Measurements from ENCODE around the gene FRMD5.

DNA sequence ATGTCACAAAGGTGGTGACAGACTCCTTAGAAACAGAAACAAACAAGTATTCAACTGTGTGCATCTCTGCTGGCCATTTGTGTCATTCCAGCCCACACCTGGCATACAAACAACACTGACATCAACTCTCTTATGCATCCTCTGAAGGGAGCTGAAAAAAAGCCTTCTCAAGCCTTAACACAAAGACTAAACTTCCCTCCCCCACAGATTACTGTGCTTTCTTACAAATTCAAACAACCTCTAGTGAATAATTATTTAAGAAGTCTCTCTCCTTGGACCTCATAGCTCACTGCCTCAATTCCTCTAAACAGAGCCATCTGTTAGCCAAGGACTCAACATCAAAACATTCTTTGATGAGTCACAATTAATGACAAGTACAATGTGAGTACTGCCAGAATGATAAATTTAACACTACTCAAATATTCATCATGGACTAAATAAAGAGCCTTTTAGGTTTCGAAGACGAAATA, 236.2 kb downstream of the FRMD5 start:
- TF ChIP-seq, protein P1, sequence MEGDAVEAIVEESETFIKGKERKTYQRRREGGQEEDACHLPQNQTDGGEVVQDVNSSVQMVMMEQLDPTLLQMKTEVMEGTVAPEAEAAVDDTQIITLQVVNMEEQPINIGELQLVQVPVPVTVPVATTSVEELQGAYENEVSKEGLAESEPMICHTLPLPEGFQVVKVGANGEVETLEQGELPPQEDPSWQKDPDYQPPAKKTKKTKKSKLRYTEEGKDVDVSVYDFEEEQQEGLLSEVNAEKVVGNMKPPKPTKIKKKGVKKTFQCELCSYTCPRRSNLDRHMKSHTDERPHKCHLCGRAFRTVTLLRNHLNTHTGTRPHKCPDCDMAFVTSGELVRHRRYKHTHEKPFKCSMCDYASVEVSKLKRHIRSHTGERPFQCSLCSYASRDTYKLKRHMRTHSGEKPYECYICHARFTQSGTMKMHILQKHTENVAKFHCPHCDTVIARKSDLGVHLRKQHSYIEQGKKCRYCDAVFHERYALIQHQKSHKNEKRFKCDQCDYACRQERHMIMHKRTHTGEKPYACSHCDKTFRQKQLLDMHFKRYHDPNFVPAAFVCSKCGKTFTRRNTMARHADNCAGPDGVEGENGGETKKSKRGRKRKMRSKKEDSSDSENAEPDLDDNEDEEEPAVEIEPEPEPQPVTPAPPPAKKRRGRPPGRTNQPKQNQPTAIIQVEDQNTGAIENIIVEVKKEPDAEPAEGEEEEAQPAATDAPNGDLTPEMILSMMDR (IDR thresholded peaks at IDR 0.05), result no peak
- TF ChIP-seq POLR2A (IDR thresholded peaks at IDR 0.05), result no peak

Data from lower leg skin (tissue), 3 donors.